OCI-LY1 (cell line): ENCODE results near the gene PPM1G.
"Not testable (repeated sequence)": the region's sequence is repeated elsewhere in the genome, so short reads cannot be mapped to it uniquely, and the experiment has no call there.

Experiments used
- H2AFZ ChIP-seq: fragments of 200-600 bp; sonication (generic), shearing (Covaris generic); 2 replicates; pipeline ENCODE4 v1.6.0; 2014; ENCODE audit warnings: antibody characterized with exemption, mild to moderate bottlenecking, low read length
- H3F3A ChIP-seq: fragments of 200-600 bp; sonication (generic), shearing (Covaris generic); 2 replicates; pipeline ENCODE4 v1.6.0; 2014; ENCODE audit warnings: mild to moderate bottlenecking, antibody characterized with exemption, low read length, moderate library complexity; ENCODE audit not compliant: insufficient read depth
- H3K27ac ChIP-seq: fragments of 200-600 bp; sonication (generic); 2 replicates; pipeline ENCODE4 v1.5.1; 2014; ENCODE audit warnings: low read length, mixed run types, mild to moderate bottlenecking, low read depth; ENCODE audit not compliant: poor library complexity, severe bottlenecking
- H3K27me3 ChIP-seq: fragments of 200-600 bp; sonication (generic); 2 replicates; pipeline ENCODE4 v1.6.0; 2014; ENCODE audit warnings: antibody characterized with exemption, mild to moderate bottlenecking, low read length, moderate library complexity; ENCODE audit not compliant: insufficient read depth
- H3K36me3 ChIP-seq: fragments of 200-600 bp; sonication (generic); 2 replicates; pipeline ENCODE4 v1.6.1; 2014; ENCODE audit warnings: mild to moderate bottlenecking, antibody characterized with exemption, low read length, moderate library complexity, mixed read lengths; ENCODE audit not compliant: insufficient read depth
- H3K4me1 ChIP-seq: fragments of 200-600 bp; sonication (generic); 2 replicates; pipeline ENCODE4 v1.5.1; 2014; ENCODE audit warnings: mild to moderate bottlenecking, low read length, moderate library complexity; ENCODE audit not compliant: insufficient read depth, severe bottlenecking
- H3K4me2 ChIP-seq: fragments of 200-600 bp; sonication (generic), shearing (Covaris generic); 2 replicates; pipeline ENCODE4 v1.6.1; 2014; ENCODE audit warnings: low read length
- H3K4me3 ChIP-seq: fragments of 200-600 bp; sonication (generic); 2 replicates; pipeline ENCODE4 v1.5.1; 2014; ENCODE audit warnings: low read length, low read depth, mild to moderate bottlenecking, mixed read lengths; ENCODE audit not compliant: poor library complexity, severe bottlenecking
- H3K79me2 ChIP-seq: fragments of 200-600 bp; shearing (Covaris generic); 2 replicates; pipeline ENCODE4 v1.6.1; 2016; ENCODE audit warnings: mixed run types, low read length, mixed read lengths; ENCODE audit not compliant: insufficient read depth
- H3K9ac ChIP-seq: fragments of 200-600 bp; sonication (generic), shearing (Covaris generic); 2 replicates; pipeline ENCODE4 v1.6.1; 2014; ENCODE audit warnings: mild to moderate bottlenecking, low read length, mixed read lengths
- H3K9me2 ChIP-seq: fragments of 200-600 bp; sonication (generic), shearing (Covaris generic); 2 replicates; pipeline ENCODE4 v1.6.1; 2014; ENCODE audit warnings: low read depth, mild to moderate bottlenecking, low read length, mixed read lengths
- H3K9me3 ChIP-seq: fragments of 200-600 bp; shearing (Covaris generic); 2 replicates; pipeline ENCODE4 v1.6.1; 2014; ENCODE audit warnings: low read length, mixed read lengths
- H4K20me1 ChIP-seq: fragments of 200-600 bp; sonication (generic), shearing (Covaris generic); 2 replicates; pipeline ENCODE4 v1.6.0; 2016; ENCODE audit warnings: mild to moderate bottlenecking, low read length; ENCODE audit not compliant: insufficient read depth
- CTCF ChIP-seq: fragments of 200-600 bp; sonication (generic), shearing (Covaris generic); IDR thresholded peaks from 2 replicates; pipeline ENCODE4 v1.5.1; 2017; ENCODE audit warnings: mild to moderate bottlenecking, antibody characterized with exemption, low read length, moderate library complexity, mixed read lengths
- EZH2 ChIP-seq: fragments of 200-600 bp; sonication (generic), shearing (Covaris generic); IDR thresholded peaks from 2 replicates; pipeline ENCODE4 v1.8.0; 2017; ENCODE audit warnings: borderline replicate concordance, mixed run types, mild to moderate bottlenecking, antibody characterized with exemption, low read length, moderate library complexity, mixed read lengths

Gene PPM1G

GRCh38 chr2:27356056-27356381 is 53.4 kb downstream of the PPM1G start:
- H2AFZ ChIP-seq, result no peak overlapping the region
- no peak for TF ChIP-seq EZH2
- no peak for TF ChIP-seq CTCF
- H3K79me2 ChIP-seq, result peaks cover 62% of the 10 kb centered on the region
- H3F3A ChIP-seq, result no peaks in the 10 kb centered on the region
- H3K9me3 ChIP-seq, result no peaks in the 10 kb centered on the region
- no peaks in the 10 kb centered on the region for H3K27me3 ChIP-seq
- peak overlapping the region; percentile 75 for H3K27ac ChIP-seq
- H3K9me2 ChIP-seq, result no peaks in the 10 kb centered on the region
- peaks cover 7% of the 10 kb centered on the region; the same call in 1 of the 2 replicates for H3K36me3 ChIP-seq
- H3K4me2 ChIP-seq, result peak overlapping the region; percentile 76
- H3K9ac ChIP-seq, result peak overlapping the region; percentile 89
- H3K4me1 ChIP-seq, result peaks cover 46% of the 10 kb centered on the region
- no peaks in the 10 kb centered on the region for H4K20me1 ChIP-seq
- peak overlapping the region; percentile 81 for H3K4me3 ChIP-seq

- H3K4me3 ChIP-seq, result no peak overlapping the region
- H3K4me2 ChIP-seq, result 0 out of 2 replicates have a peak overlapping the region, but pooled peaks have one; percentile 76
These were observed 54.8 kb downstream of the PPM1G start for GRCh38 chr2:27354597-27354927.

GRCh38 chr2:27353762-27354596 is 55.4 kb downstream of the PPM1G start:
- Histone ChIP-seq H4K20me1 (no peaks in the 10 kb centered on the region), H3K79me2 (peaks cover 76% of the 10 kb centered on the region), H3K9me3 (no peaks in the 10 kb centered on the region), H3K27ac (no peak overlapping the region), H3K9me2 (no peaks in the 10 kb centered on the region), H3K27me3 (no peaks in the 10 kb centered on the region), H3F3A (no peaks in the 10 kb centered on the region), H3K4me3 (no peak overlapping the region), H2AFZ (no peak overlapping the region), H3K4me2 (peak overlapping the region; percentile 31; the same call in 1 of the 2 replicates), H3K9ac (no peak overlapping the region), H3K4me1 (peaks cover 50% of the 10 kb centered on the region), H3K36me3 (peaks cover 10% of the 10 kb centered on the region; the same call in 1 of the 2 replicates)
- no peak for TF ChIP-seq CTCF
- TF ChIP-seq EZH2, result no peak

More at GRCh38 chr2:27354597-27354927, 54.8 kb downstream of the PPM1G start:
- Histone ChIP-seq H3K4me1 (peaks cover 50% of the 10 kb centered on the region), H2AFZ (no peak overlapping the region), H3K9me2 (no peaks in the 10 kb centered on the region), H3K9me3 (no peaks in the 10 kb centered on the region), H3F3A (no peaks in the 10 kb centered on the region), H3K27ac (no peak overlapping the region), H3K27me3 (no peaks in the 10 kb centered on the region), H3K79me2 (peaks cover 72% of the 10 kb centered on the region), H3K36me3 (peaks cover 10% of the 10 kb centered on the region; the same call in 1 of the 2 replicates), H4K20me1 (no peaks in the 10 kb centered on the region), H3K9ac (no peak overlapping the region)
- no peak for TF ChIP-seq EZH2
- no peak for TF ChIP-seq CTCF

GRCh38 chr2:27353386-27353761 is 56.0 kb downstream of the PPM1G start:
- not testable (repeated sequence) for H3K4me2 ChIP-seq, H4K20me1 ChIP-seq, H3K27me3 ChIP-seq, H3K36me3 ChIP-seq, H2AFZ ChIP-seq, H3F3A ChIP-seq, H3K9me3 ChIP-seq, H3K9ac ChIP-seq, H3K27ac ChIP-seq, H3K9me2 ChIP-seq, H3K4me3 ChIP-seq
- Histone ChIP-seq H3K4me1 (peaks cover 50% of the 10 kb centered on the region), H3K79me2 (peaks cover 80% of the 10 kb centered on the region)
